Activated CD4-positive, alpha-beta T cell treated with anti-CD3 and anti-CD28 coated beads, Interleukin-2, amount 50 U/mL, for 24 hours (primary cell): ENCODE measurements around the gene CPT1B.
"Not testable (repeated sequence)": the region's sequence is repeated elsewhere in the genome, so short reads cannot be mapped to it uniquely, and the experiment has no call there.

Source experiments
- DNase-seq, 2 donors: peaks; one replicate each; pipeline ENCODE4 v3.0.0-alpha.2; 2020; ENCODE audit warnings: low read depth in 1 of 2, low spot score in 1 of 2

The CPT1B gene

DNA sequence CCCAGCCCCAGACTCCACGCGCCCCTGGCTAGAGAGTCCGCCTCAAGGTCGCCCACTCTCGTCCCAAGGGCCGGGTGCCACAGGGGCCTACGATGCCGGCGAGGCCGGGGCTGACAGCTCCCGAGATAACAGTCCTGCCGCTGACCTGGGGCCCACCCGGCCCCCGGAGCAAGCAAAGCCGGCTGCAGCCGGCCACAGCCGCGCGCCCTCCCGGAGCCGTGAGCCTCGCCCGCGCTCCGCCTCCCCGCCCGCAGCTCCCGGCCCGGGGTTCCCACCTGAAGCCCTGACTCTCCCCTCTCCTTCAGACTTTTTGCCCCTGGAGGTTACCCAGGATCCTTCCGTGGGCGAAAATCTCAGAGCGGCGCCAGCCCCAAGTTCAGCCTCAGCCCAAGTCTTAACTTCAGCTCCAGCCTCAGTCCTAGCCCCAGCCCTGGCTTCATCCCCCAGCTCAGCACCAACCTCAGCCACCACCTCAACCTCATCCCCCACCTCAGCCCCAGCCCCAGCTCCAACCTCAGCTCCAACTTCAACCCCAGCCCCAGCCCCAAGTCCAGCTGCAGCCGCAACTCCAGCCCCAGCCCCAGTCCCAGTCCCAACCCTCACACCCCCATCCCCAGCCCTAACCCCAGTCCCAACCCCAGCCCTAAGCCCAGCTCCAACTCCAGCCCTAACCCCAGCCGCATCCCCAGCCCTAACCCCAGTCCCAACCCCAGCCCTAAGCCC lies 30.8 kb downstream of the CPT1B start:
- DNase-seq, result no peak

DNA sequence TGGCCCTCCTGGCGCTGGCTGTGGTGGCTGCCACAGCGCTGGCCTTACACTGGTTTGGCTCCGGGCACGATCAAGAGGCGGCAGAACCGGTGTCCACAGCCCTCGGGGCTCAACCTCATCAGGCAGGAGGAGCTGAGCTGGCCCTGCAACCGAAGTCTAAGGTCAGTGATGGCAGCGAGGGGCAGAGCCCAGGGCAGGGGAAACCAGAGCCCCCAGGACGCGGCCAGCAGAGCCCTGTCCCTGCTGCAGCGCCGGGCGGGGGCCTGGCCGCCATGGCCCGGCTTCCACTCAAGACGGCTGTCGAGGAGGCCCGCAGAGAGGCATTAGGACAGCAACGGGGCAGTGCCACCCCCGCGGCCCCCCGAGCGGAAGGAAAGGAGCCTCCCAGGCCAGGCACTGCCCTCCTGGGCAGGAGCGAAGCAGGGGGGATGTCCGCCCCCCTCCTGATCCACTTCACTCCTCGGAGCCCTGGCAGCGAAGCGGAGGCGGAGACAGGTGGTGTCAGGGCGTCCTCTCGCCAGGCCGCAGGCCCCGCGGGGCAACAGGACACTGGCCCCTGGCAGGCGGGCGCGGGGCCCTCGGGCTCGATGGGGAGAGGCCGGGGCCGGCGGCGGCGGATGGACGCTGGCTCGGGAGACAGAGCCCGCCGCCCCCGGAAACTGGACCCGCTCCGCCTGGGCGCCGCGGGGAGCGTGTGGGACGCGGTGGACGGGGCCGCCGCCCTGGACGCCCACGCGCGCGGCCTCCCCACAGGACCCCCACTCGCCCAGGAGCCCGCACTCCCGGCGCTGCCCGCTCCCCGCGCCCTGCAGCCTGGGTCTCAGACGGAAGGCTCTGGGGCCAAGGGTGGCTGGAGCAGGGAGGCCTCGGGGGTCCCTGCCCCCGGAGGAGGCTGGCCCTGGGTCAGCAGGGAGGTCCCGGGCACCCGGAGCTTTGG lies 31.6 kb downstream of the CPT1B start:
- DNase-seq, result no peak

DNA sequence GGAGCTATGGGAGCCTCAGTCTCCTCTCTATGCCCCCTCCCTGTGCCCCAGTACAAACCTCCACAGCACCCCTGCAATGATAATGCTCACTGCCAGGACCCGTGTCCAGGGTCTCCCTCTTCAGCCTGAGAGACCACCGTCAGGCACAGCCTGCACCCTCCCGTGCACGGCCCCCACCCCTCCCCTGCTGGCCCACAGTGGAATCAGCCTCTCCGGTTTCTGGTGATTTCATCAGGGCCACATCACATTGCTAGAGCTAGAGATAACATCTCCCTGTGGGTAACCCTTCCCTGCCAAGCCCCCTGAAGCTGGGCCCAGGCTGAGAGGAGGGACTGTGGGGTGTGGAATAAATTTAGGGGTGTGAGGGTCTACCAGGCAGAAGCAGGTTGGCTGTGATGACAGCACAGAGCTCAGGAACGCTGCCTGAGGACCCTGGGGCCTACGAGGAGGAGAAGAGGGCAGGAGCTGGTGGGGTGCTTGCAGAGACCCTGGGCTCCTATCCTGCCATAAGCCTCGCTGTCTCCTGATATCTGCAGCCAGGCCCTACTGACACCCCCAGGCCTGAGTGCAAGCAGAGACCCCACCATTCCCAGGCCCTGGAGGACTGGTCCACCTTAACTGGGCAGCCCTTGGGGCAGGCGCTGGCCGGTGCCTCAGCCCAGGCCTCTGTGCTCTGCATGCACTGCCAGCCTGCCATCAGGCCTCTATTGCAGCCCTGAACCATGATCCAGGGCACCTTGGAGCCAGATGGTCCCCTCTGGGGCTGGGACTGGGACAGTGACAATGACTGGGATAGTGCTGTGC lies 32.5 kb downstream of the CPT1B start, which contains the start of gene KLHDC7B:
KLHDC7B (plus strand) TSS at position 378 of the 804 bp plus-strand sequence; CDS start at position 723, 345 bp downstream.
- DNase-seq, result no peak

DNA sequence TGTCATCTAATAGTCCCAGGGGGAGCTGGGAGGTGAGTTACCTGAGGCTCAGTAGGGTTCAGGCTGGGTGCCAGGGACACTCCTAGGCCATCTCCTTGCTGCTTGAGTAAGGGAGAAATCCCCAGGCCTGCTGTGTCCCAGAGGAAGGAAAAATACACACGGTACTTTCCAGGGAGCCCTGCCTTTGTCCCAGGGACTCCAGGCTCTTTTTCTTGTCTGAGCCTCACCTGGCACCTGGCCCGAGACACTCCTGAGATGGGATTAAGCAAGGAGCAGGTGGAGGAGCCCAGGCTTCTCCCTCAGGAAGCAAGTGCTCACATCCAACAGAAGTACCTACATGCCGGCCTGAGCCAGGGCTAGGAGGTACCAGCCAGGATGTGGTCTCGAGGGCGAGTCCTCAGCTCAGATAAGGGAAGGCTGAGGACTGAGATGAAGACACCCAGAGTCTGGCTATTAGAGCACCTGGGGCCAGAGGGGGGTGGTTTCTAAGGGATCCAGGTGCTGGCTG lies 33.4 kb downstream of the CPT1B start:
- DNase-seq, result no peak

DNA sequence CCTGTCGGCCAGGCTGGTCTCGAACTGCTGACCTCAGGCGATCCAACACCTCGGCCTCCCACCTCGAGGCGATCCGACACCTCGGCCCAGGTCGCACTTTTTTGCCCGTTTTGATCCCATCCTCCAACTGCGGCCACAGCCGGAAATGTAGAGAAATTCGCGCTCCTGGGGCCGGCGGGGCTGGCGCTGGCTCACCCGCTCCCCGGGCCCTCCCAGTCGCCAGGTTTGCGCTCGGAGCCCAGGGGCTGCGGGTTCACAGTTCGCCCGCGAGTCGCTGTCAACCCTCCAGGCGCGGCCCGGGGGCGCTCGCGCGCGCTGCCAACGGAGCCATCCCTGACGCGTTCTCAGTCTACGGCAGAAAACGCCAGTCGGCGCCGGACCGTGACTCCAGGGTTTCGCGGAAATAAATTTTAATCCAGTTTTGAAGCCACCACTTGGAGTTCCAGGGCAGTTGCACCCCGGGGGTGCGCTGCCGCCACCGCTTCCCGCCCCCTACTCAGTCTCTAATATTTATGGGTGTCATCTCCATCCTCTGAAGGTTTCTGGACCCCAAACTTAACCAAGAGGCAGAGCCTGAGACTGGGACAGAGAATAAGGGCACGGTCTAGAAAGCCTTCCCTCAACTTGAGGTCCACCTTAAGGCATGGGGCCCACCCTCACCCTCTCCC lies 34.0 kb downstream of the CPT1B start:
- DNase-seq, result peak; percentile 64 to 75

DNA sequence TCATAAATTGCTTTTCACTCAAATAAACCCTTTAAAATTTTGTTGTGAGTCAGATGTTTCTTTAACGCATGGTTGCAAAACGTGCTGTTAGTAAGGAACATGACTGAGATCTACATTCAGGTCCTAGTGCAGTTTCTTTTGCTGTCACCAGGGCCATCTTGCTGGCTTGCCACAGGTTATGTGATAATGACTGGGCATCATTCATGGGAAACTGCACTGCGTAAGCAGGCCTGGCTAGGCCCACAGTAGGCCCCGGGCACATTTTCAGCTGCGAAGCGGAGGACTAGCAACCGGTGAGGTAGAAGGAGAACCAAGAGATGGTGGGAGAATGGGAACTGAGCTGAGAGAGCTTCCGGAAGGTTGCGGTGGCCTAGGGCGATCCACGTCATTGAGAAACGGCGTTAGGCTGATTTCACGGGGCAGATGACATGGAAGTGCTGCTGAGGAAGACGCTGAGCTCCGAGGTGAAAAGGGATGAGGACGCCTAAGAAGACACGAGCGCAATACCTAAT lies 35.8 kb downstream of the CPT1B start:
- no peak for DNase-seq

DNA sequence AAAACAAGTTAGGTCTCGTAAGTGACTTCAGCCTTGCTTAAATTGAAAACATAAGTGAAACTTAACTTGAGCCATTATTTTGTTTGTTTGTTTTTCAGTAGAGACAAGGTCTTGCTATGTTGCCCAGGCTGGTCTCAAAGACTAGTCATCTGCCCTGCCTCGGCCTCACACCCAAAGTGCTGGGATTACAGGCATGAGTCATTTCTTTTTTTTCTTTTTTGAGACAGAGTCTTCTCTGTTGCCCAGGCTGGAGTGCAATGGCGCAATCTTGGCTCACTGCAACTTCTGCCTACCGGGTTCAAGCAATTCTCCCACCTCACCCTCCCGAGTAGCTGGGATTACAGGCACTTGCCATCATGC lies 36.6 kb downstream of the CPT1B start:
- DNase-seq, result not testable (repeated sequence)

DNA sequence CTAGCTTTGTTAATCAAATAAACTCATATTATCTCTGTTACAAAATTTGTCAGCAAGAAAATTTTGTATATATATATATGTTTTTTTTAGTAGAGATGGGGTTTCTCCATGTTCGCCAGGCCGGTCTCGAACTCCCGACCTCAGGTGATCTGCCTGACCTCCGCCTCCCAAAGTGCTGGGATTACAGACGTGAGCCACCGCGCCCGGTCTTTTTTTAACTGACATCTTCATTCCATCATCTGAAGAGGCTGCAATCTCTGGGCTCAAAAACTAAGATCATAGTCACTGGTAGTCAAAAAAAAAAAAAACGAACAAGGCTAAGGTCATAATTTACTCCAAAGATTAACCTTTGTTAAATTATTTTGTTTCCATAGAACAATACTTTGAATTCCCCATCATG lies 37.8 kb downstream of the CPT1B start:
- DNase-seq, result no peak

DNA sequence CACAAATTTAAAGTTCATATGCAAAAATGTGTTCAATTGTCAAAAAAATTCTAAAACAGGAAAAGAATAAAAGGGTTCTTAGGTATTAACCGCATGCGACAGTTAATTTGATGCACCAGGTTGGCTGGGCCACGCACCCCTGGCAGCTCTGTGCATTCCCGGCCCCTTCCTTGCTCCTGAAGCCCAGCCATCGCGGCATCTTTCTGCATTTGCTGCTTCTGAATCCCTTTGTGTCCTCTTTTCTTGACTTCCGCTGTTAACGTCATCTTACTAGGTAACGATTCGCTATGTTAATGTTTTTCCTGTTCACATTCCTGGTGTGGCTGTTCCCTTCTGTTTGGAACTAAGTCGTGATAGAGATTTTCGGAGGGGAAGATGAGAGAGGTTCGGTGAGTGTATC lies 40.5 kb downstream of the CPT1B start:
- no peak for DNase-seq

DNA sequence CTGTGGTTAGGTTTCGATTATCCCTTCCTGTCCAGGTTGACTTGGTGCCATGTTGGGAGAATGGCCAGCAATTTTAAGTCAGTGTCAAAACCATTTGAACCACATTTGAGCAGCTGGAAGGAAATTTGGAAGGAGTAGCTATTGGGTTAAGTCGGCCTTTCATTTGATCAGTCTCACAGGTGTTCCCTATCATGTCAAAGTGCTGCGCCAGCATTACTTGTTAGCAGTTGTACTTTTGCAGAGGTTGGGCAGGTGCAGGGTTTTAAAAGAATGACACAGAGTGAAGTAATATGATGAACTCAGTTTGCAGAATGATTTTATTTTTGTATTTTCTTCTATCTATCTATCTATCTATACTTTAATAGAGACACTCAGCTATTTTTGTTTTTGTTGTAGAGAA lies 42.0 kb downstream of the CPT1B start:
- no peak for DNase-seq

DNA sequence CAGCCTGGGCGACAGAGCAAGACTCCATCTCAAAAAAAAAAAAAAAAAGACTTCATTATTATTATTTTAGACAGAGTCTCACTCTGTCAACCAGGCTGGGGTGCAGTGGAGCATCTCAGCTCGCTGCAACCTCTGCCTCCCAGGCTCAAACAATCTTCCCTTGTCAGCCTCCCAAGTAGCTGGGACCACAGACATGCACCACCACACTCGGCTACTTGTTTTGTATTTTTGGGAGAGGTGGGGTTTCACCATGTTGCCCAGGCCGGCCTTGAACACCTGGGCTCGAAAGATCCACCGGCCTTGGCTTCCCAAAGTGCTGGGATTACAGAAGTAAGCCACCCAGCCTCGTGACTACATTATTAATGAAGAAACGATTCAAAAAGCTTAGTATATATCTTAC lies 43.1 kb downstream of the CPT1B start:
- no peak for DNase-seq

DNA sequence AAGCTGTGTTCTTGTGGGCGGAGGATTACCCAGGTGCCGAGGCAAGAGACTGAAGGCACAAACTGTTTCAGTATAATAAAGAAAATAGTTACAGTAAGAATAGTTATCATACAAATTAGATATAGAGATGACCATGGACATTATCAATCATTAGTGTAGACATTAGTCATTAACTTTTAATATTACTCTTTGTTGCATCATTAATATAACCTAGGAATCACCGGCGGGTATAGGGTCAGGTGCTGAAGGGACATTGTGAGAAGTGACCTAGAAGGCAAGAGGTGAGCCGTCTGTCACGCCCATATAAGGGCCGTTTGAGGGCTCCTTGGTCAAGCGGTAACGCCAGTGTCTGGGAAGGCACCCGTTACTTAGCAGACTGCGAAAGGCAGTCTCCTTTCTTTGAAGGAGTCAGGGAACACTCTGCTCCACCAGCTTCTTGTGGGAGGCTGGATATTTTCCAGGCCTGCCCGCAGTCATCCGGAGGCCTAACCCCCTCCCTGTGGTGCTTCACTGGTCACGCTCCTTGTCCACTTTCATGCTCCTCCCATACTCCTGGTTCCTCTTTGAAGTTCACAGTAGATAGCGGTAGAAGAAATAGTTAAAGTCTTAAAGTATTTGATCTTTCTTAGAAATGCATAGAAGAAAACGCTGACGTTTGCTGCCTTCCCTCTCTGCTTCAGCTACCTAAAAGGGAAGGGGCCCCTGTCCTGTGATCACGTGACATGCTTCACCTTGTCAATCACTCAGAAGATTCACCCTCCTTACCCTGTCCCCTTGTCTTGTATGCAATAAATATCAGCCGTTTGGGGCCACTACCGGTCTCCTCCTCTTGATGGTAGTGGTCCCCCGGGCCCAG lies 44.1 kb downstream of the CPT1B start:
- not testable (repeated sequence) for DNase-seq

DNA sequence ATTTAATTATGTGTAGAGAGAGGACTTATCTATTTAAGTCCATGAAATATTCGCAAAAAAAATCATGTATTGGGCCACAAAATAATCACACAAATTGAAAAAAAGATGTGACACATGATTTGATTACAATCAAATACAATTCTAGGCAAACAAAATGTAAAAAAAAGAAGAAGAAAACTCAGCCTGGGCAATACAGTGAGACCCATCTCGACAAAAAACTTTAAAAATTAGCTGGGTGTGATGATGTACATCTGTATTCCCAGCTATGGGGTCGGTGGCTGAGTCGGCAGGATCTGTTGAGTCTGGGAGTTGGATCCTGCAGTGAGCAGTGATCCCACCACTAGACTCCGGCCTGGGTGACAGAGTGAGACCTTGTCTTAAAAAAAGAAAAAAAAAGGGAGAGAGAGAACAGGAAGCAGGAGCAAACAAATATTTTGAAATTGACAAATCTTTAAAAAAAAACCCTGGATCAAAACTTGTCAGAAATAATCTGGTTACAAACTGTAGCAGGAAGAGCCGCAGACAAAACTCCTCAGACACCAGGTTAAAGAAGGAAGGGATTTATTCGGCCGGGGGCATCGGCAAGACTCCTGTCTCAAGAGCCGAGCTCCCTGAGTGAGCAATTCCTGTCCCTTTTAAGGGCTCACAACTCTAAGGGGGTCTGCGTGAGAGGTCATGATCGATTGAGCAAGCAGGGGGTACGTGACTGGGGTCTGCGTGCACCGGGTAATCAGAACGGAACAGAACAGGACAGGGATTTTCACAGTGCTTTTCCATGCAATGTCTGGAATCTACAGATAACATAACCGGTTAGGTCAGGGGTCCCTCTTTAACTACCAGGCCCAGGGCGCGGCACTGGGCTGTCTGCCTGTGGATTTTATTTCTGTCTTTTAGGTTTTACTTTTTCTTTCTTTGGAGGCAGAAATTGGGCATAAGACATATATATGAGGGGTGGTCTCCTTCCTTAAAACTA lies 45.1 kb downstream of the CPT1B start:
- DNase-seq, result no peak

DNA sequence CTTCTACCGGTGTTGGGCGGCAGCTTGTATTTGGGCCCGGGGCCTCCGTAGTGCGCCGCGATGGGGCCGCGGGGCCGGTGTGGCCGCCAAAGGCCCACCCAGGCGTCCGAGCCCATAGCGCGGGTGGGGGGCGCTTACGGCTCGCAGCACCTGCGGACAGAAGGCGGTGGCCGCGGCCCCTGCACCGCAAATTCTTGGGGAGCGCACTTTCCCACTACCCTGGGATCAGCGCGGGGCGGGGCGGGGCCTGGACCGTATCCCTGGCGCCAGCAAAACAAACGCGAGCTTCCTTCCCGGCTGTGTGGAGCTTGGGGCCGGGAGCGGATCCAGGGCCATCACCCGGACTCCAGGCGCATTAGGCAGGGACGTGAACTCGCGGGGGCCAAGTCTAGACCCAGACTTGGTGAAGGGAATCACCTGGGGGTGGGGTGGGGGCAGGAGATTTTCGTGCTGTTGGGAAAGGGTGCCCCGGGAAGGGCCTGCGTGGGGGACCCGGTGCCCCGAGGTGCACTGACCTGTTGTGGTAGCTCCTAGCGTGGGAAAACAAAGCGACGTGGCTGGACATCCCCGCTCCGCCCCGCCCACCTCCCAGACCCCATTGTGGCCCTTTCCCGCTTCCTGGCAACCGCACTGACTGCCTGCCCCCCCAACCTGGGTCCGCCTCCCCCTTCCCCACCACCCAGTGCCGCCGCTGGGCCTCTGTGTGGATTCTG lies 46.1 kb downstream of the CPT1B start:
- DNase-seq, result no peak

DNA sequence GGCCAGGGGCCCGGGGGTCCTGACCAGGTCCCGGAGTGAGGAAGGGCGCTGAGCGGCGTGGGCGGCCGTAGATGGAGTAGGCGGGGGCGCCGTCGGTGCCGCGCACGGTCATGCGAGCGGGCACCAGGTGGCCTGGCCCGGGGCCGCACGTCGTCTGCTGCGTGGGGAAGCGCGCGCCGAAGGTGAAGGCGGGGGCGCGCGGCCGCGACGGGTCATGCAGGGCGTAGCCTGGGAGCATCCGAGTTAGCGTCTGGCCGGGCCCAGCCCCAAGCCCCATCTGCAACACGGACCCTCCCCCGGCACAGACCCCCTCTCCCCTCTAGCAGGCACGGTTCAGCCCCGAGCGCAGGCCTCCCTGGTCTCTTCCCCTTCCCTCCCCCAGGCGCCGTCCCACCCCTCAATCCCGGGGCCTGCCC lies 46.7 kb downstream of the CPT1B start:
- peak in 1 of 2 donors; percentile 47 for DNase-seq

DNA sequence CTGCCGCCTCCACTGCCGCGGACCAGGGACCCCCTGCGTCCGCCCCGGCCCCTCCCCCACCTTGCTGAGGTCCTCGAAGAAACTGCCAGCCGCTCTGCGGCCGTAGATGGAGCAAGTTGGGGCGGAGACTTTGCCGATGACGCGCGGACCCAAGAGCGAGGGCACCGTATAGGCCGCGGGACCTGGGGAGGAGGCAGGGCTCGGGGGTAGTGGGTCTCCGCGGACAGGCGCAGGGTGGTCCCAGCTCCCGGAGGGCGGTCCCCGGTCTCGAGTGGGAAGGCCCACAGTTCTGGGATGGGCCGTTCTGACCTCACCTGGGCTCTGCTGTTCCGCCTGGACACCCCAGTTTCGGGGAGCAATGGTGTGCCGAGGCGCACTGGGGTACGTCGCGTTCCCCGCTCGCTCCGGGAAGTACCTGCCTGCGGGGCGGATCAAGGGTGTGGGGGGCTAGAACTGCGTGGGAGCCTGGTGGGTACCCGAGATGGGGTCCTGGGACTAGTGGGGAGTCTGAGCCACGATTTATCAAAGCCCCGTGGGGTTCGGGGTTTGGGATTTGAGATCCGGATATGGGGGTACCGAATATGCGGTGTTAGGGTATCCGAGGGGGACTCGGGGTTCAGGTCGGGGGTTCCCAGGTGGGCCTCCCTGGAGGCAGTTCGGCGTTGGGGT lies 47.2 kb downstream of the CPT1B start:
- peak; percentile 67 to 76 for DNase-seq

DNA sequence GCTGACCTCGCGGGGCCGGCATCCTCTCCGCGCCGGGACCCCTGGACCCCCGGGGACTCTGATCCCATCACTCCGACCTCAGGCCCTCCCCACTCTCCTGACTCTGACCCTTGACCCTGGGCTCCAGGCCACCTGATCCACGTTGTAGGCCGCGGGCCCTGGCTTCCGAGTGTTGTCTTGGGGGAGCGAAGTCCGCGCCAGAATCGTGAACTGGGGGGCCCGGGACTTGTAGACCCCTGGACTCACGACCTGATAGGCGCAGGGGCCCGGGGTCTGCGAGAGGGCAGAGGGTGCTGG lies 47.7 kb downstream of the CPT1B start:
- no peak for DNase-seq
